T-helper 9 cell (primary cell): Measurements from ENCODE around the gene FBXO4.

Experiments used
- DNase-seq: peaks from one replicate; pipeline ENCODE4 v3.0.0-alpha.2; 2020

Gene FBXO4

DNA sequence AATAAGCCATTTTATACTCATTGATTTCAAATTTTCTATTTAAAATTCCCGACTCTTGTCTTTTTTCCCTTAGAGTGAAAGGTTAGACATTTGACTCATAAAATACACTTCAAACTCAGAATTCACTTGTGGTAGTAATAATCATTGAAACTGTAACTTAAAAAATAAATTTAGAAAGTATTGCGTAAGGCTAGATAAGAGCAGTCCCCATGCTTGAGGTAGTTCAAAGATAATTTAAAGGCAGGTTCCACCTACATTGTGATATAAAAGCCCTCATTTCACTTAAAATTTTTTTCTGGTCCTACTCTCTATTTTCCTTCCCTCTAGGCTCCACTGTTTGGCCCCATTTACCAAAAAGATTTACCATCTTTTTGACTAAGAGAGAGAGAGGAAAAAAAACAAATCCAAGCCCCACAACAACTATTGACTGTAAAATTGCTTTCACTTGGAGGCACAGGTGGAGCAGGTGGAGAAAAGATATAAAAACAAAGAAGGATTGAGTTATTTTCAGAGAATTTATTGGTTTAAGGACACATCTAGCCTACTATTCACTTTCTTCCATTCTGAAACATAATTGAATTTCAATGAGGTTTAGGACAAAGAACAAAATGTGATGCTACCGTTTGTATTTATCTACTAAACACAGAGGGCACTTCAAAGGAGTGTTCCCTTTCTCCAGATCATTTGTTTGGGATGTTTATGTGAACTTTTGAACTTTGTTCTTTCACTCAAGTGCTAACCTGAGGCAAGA is 61.0 kb downstream of the FBXO4 start:
- no peak for DNase-seq
